Measurements from ENCODE around the gene LRRC7.
"Not testable (repeated sequence)": the region's sequence is repeated elsewhere in the genome, so short reads cannot be mapped to it uniquely, and the experiment has no call there.

The LRRC7 gene

DNA sequence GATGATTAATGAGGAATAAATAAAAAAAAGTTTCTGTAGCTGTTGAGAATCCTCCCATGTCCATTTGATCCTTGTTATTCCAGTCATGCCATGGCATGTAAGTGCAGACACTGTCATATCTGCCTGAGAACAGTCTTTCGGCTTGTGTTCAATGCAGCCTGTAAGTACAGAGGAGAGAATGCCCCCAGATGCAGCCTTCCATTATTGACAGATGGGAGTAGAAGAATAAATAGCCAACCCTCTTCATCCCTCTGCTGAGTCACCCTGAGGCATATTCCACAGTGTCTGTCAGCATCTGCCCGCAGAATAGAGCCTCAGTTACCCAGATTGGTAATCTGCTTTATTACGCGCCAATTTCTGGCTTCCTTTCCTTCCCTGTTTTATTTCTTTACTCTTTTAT, 139.4 kb downstream of the LRRC7 start:
- no peak for DNase-seq (ENCODE audit: low spot score)

GRCh38 chr1:69710484-69711189, 142.9 kb downstream of the LRRC7 start:
- Histone ChIP-seq H3K27ac (no peak overlapping the region), H3K4me3 (no peak overlapping the region)
- TF ChIP-seq, protein P1, sequence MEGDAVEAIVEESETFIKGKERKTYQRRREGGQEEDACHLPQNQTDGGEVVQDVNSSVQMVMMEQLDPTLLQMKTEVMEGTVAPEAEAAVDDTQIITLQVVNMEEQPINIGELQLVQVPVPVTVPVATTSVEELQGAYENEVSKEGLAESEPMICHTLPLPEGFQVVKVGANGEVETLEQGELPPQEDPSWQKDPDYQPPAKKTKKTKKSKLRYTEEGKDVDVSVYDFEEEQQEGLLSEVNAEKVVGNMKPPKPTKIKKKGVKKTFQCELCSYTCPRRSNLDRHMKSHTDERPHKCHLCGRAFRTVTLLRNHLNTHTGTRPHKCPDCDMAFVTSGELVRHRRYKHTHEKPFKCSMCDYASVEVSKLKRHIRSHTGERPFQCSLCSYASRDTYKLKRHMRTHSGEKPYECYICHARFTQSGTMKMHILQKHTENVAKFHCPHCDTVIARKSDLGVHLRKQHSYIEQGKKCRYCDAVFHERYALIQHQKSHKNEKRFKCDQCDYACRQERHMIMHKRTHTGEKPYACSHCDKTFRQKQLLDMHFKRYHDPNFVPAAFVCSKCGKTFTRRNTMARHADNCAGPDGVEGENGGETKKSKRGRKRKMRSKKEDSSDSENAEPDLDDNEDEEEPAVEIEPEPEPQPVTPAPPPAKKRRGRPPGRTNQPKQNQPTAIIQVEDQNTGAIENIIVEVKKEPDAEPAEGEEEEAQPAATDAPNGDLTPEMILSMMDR (IDR thresholded peaks at IDR 0.05) = no peak
- no peak for DNase-seq (ENCODE audit: low spot score)

More for the DNA sequence above, 139.4 kb downstream of the LRRC7 start:
- H3K4me3 ChIP-seq = no peak overlapping the region
- H3K27ac ChIP-seq = no peak overlapping the region
- TF ChIP-seq, protein P1 (IDR thresholded peaks at IDR 0.05) = no peak

DNA sequence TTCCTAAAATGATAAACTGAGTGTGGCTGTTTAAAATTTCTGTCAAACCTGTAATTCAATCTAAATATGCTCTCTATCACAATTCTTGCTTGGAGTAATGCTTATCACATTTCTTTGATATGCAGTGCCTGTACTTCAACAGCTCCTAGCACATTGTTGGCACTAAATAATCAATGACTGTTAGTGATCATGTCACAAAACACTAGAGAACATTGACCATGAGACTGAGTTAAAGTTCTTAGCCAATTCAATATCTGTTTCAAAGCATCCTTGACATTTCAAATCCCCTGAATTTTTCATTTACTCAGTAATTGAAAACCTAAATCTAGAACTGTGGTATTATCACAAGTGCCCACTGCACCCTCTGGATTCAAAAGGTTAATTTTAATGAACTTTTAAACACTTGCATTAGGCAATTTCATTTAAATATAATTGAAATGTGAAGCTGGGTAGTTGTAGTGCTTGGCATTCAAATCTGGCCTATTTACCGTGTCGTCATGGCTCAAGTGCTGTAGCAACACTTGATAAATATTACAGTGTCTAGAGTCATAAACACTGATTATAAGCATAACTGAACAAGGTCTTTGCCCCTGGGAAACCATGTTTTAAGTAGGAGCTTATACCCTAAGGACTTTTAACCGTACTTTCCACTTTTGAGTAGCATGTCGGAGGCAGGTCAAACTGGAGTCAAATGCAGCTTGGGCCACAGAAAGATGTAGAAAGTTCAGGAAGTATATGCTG, 143.6 kb downstream of the LRRC7 start:
- DNase-seq (ENCODE audit: low spot score) = no peak
- TF ChIP-seq, protein P1 (IDR thresholded peaks at IDR 0.05) = no peak
- Histone ChIP-seq H3K27ac (no peak overlapping the region), H3K4me3 (no peak overlapping the region)

DNA sequence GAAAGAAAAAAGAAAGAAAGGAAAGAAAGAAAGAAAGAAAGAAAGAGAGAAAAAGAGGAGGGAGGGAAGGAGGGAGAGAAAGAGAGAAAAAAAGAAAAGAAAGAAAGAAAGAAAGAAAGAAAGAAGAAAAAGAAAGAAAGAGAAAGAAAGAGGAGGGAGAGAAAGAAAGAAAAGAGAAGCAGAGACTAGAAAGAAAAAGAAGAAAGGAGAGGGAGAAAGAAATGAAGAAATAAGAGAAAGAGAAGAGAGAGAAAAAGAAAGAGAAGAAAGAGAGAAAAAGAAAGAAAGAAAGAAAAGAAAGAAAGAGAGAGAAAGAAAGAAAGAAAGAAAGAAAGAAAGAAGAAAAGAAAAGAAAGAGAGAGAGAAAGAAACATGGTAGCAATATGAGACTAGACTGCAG, 150.1 kb downstream of the LRRC7 start:
- not testable (repeated sequence) for H3K27ac ChIP-seq; H3K4me3 ChIP-seq; DNase-seq (ENCODE audit: low spot score)

GRCh38 chr1:69728206-69728605, 160.5 kb downstream of the LRRC7 start:
- TF ChIP-seq, protein P1 (IDR thresholded peaks at IDR 0.05) = no peak
- Histone ChIP-seq H3K27ac (no peak overlapping the region), H3K4me3 (no peak overlapping the region)
- DNase-seq (ENCODE audit: low spot score) = no peak

GRCh38 chr1:69733061-69733460, 165.3 kb downstream of the LRRC7 start:
- H3K4me3 ChIP-seq = no peak overlapping the region
- TF ChIP-seq, protein P1 (IDR thresholded peaks at IDR 0.05) = no peak
- DNase-seq (ENCODE audit: low spot score) = no peak
- no peak overlapping the region for H3K27ac ChIP-seq

DNA sequence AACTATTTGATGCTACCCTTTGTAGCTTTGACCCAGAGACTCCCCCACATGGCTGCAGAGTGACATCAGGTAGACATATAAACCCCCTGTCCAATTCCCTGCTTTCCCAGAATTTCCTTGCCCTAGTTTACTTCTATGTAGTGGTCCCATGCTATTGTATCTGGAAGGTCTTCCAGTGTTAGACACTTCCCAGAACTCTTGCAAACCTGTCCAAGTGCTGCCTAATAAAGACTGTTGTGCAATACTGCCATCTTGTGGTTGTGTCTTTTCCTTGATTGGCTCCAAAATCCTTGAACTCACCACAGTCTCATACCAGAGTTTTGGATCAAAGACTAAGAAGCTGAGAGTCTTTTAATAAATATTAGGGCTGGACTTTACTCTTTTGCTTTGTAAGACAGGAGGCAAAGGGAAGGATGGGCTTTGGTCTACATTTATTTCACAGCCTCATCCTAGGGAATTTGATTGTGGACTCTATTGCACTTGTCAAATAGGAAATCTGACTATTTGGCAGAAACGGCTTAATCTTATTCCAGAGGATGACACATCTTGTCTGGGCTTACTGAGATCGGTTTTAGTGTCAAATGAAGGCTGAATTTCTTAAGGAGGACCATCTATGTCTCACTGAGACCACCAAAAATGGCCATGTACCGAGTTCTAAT, 169.9 kb downstream of the LRRC7 start:
- DNase-seq (ENCODE audit: low spot score) = no peak
- no peak overlapping the region for H3K4me3 ChIP-seq
- no peak overlapping the region for H3K27ac ChIP-seq
- TF ChIP-seq, protein P1 (IDR thresholded peaks at IDR 0.05) = no peak

Data from coronary artery (tissue), 2 donors.